Measurements from ENCODE around the gene HSBP1.

DNA sequence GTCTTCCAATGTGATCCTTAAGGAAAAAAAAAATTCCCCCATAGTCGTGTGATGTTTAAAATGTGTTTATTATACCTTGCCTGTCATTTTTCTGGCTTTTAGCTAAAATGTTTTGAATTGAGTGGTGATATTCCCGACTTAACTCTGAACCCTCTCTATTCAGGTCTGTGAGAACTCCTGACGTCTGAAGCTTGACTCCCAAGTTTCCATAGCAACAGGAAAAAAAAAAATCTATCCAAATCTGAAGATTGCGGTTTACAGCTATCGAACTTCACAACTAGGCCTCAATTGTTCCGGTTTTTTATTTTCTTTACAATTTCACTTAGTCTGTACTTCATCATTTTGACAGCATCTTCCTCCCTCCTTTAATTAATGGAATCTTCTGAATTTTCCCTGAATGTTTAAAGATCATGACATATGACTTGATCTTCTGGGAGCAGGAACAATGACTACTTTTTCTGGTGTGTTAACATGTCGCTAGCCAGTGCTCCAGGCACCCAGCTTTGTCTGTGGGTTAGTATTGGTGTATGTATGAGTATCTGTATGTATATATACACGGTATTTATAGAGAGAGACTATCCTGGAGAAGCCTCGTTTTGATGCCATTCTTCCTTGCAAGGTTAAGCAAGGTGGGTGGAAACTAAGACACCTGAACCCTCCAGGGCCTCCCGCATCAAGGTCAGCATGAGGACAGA, 12.8 kb upstream of the HSBP1 start:
- TF ChIP-seq POLR2A (IDR thresholded peaks at IDR 0.05; ENCODE audit: low read length) (no peak), CHD4 (IDR thresholded peaks at IDR 0.05; ENCODE audit: borderline replicate concordance) (no peak), BHLHE40 (IDR thresholded peaks at IDR 0.05; ENCODE audit: low read depth, low read length) (no peak), MYC (IDR thresholded peaks at IDR 0.05; ENCODE audit: borderline replicate concordance, low read length) (no peak), RNF2 (IDR thresholded peaks at IDR 0.05; ENCODE audit: borderline replicate concordance, low read depth) (no peak), SREBF2 (IDR thresholded peaks at IDR 0.05) (no peak)
- TF ChIP-seq, protein P1, sequence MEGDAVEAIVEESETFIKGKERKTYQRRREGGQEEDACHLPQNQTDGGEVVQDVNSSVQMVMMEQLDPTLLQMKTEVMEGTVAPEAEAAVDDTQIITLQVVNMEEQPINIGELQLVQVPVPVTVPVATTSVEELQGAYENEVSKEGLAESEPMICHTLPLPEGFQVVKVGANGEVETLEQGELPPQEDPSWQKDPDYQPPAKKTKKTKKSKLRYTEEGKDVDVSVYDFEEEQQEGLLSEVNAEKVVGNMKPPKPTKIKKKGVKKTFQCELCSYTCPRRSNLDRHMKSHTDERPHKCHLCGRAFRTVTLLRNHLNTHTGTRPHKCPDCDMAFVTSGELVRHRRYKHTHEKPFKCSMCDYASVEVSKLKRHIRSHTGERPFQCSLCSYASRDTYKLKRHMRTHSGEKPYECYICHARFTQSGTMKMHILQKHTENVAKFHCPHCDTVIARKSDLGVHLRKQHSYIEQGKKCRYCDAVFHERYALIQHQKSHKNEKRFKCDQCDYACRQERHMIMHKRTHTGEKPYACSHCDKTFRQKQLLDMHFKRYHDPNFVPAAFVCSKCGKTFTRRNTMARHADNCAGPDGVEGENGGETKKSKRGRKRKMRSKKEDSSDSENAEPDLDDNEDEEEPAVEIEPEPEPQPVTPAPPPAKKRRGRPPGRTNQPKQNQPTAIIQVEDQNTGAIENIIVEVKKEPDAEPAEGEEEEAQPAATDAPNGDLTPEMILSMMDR (IDR thresholded peaks at IDR 0.05), result no peak
